ENCODE data around the gene KLC4.

The KLC4 gene

GRCh38 chr6:43059168-43060033, at the start of gene KLC4, which contains the start of gene MRPL2:
TSS of gene KLC4 (plus strand) at chr6:43059631. CDS start at chr6:43061336, 1,705 bp downstream.
TSS of gene MRPL2 (minus strand) at chr6:43059434. CDS start at chr6:43059381, 53 bp downstream.
- DNase-seq (ENCODE audit: low spot score) = peak; percentile 100
- no peak for FAIRE-seq

- no peak for DNase-seq (ENCODE audit: low spot score)
- FAIRE-seq = no peak
Measured at GRCh38 chr6:43011207-43011606, 48.2 kb upstream of the KLC4 start.

- no peak for FAIRE-seq
- DNase-seq (ENCODE audit: low spot score) = no peak
Measured at GRCh38 chr6:43012364-43012763, 47.1 kb upstream of the KLC4 start.

DNA sequence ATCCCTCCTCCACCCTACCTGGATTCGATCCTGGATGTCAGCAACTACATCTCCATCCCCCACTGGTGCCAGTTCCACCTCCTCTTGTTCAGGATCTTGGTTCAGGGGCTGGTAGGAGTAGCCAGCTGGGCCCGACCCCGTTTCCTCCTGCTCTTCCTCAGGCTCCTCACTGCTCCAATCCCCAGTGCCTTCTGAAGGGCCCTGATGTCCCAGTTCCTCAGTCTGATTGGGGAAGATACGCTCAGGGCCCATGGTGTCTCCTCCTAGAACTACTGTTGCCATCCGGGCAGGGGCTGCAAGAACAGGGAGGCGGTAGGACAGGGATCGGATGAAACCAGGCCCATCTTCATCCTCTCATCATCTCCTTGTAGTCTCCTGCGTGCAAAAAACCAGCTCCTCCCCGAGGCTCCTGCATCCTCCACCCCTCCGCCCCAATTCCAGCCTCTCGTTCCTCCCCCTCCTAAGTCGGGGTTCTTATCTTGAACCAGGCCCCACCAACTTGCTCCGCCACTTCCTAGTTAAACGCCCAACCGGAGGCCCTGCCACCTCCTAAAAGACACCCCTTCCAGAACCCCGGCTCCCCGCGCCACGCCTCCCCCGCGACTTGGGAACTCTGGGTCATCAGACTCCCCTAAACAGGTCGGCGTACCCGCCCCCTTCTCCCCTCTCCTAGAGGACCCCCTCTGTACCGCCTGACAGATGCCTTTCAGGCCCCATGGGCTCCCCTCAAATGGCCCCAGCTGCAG, 46.2 kb upstream of the KLC4 start:
- peak; percentile 18 for DNase-seq (ENCODE audit: low spot score)

GRCh38 chr6:43013843-43014433, 45.5 kb upstream of the KLC4 start, which contains the start of the genes KLHDC3 and MEA1:
TSS of gene KLHDC3 (plus strand) at chr6:43014249. CDS start at chr6:43017193, 2,944 bp downstream.
TSS of gene MEA1 (minus strand) at chr6:43013946. CDS start at chr6:43013813, 133 bp downstream.
- DNase-seq (ENCODE audit: low spot score) = peak; percentile 99
- FAIRE-seq = peak; percentile 89

More for the DNA sequence above, 46.2 kb upstream of the KLC4 start:
- no peak for FAIRE-seq

GRCh38 chr6:43014434-43014909, 45.0 kb upstream of the KLC4 start:
- FAIRE-seq = no peak
- no peak for DNase-seq (ENCODE audit: low spot score)

DNA sequence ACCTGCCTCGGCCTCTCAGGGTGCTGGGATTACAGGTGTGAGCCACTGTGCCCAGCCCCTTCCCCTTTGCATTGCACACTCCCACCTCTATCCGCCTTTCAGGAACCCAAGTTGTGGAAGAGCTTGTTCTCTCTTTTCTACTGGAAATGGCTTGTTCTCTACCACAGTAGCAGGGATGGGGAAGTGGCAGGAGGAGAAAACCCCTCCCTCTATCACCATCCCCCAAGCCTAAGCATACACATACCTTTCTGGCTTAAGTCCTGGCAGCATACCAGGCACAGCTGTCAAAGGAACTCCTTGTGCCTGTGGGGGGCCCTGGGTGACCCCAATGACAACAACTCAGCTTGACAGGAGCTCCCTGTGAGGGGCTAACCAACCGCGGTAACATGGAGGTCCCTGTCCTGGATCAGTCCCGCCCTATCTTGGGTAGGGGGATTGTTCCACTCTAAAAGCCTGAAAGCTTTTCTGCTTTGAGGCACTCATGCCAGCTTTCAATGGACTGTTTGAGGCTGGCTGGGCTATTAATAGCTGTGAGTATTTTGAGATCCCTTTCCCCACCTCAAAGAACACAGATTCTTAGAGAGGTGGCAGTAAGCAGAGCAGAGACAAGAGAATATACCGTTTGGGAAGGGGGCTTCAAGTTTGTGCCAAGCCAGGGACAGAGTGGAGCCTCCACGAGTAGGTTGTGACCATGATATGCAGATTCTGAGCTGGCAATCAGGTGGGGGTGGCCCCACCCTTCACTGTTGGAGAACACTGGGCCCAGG, 43.1 kb upstream of the KLC4 start:
- DNase-seq (ENCODE audit: low spot score) (no peak), FAIRE-seq (no peak)

GRCh38 chr6:43016943-43017334, 42.5 kb upstream of the KLC4 start:
- FAIRE-seq (no peak), DNase-seq (ENCODE audit: low spot score) (no peak)

DNA sequence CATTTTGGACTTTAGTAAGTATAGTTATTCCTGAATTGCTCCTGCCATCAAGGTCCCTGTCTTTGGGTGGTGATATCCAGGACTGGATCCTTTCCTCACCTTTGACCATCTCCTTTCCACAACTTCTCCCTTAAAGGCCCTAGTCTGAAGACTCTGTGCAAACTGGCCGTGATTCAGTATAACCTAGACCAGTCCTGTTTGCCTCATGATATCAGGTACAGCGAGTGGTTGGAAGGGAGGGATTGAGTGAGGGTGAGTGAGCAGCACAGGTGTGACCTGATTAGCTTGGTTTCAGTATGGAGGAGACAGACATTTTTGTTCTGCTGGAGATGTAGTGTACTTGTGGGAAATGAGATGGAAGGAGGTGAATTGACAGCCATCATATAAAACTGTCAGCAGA, 40.3 kb upstream of the KLC4 start:
- no peak for FAIRE-seq

DNA sequence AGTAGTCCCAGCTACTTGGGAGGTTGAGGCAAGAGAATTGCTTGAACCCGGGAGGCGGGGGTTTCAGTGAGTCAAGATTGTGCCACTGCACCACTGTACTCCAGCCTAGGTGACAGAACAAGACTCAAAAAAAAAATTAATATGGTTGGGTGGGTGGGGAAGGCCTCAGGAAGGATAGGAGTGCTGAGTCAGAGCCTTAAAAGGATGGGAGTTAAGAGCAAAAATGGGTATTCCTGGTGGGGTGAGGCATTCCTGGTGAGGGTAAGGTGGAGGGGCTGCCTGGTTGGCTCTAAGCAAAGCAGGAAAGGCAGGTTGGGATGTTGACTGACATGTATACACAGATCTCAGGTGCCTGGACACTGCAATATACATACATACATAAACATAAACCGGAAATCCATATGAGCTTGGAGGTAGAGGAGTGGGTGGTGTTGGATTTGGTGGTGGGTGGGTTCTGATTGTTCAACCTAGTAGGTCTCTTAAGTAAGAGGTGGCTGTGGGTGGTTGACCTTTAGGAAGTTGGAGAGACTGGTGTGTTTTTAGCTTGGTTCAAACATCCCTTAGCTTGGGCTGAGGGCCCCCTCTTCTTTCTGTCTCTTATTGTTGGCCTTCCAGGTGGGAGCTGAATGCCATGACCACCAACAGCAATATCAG, 39.3 kb upstream of the KLC4 start:
- DNase-seq (ENCODE audit: low spot score) = no peak
- no peak for FAIRE-seq

More for the DNA sequence above, 40.3 kb upstream of the KLC4 start:
- no peak for DNase-seq (ENCODE audit: low spot score)

GRCh38 chr6:43020847-43021246, 38.6 kb upstream of the KLC4 start:
- DNase-seq (ENCODE audit: low spot score) (no peak), FAIRE-seq (no peak)

DNA sequence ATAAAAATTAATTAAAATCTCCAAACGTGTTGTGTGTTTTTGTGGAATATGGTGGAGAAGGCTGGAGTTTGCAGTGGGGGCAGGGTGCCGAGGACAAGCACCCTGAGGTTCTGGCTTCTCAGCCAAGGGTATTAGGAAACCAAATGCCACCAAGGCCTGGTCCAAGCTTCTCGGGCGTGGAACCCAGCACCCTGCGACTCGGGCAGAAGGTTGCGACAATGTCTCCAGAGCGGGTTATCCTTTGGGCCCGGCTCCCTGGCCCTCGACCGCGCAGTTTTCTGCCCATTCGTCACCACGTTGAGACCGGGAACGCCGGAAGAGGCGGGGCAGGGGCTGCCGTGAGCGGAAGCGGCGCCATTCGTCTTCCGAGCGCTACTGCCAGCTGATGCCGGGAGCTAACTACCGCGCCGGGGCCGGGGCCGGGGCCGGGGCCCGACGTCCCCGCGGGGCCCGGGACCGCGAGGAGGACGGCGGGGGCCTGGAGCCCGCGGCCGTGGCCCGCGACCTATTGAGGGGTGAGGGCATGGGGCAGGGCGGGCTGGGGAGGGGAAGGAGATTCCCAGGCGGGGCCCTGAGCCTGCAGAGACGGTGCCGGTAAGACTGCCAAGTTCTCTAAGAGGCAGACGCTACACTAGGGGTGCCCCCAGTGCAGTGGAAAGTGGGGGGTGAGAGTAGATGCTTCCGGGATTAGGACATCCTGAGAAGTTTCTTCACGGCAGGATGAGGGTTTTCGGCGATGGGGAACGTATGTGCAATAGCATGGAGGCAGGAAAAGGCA, 38.0 kb upstream of the KLC4 start, which contains the start of gene RRP36:
TSS of gene RRP36 (plus strand) at position 354 of the 778 bp plus-strand sequence. CDS start at position 386, 32 bp downstream.
- DNase-seq (ENCODE audit: low spot score) (peak; percentile 91), FAIRE-seq (no peak)

DNA sequence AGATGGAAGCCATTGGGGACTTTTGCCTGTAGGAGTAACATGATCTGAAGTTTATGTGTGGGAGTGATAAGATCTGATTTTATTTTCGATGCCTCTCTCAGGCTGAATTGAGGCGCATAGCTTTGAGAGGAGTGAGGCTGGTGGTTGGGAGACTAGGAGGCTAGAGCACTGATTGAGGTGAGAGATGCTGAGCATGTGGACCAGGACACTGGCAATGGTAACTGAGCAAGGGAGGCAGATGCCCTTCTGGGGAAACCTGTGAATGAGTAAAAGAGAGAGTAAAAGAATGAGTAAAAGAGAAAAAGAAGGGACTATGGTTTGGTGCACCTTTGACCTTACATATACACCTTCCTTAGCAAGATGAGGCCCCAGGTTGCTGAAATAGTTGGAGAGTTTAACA, 35.0 kb upstream of the KLC4 start:
- FAIRE-seq (no peak), DNase-seq (ENCODE audit: low spot score) (no peak)

GRCh38 chr6:43026365-43026764, 33.1 kb upstream of the KLC4 start:
- no peak for FAIRE-seq

GRCh38 chr6:43029120-43029519, 30.3 kb upstream of the KLC4 start:
- FAIRE-seq (no peak), DNase-seq (ENCODE audit: low spot score) (no peak)

More at GRCh38 chr6:43026365-43026764, 33.1 kb upstream of the KLC4 start:
- no peak for DNase-seq (ENCODE audit: low spot score)

GRCh38 chr6:43032326-43032725, 27.1 kb upstream of the KLC4 start:
- no peak for FAIRE-seq
- no peak for DNase-seq (ENCODE audit: low spot score)

GRCh38 chr6:43033496-43034189, 25.8 kb upstream of the KLC4 start:
- FAIRE-seq = no peak
- no peak for DNase-seq (ENCODE audit: low spot score)

DNA sequence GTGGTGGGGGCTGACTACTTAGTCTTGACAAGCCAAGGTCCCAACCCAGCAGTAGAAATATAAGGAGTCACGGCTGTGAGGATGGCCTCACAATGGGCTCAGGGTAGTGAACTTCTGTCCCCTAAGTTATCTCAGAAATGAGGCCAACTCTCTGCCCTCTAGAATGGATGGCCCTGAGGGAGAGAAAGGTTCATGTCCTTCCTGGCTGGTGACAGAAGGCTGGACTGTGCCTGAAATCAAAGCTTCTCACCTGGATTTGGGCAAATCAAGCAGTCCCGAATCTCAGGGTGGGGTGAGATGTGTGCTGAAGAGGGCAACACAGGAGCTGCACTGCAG, 25.3 kb upstream of the KLC4 start:
- DNase-seq (ENCODE audit: low spot score) = no peak
- FAIRE-seq = no peak
